SK-N-MC (cell line): ENCODE measurements around the gene GDF10.

Source experiments
- EZH2 ChIP-seq: fragments of 200-600 bp; sonication (generic); IDR thresholded peaks from one replicate; pipeline ENCODE4 v1.6.1; 2017; ENCODE audit warnings: antibody characterized with exemption
- FOXP2 ChIP-seq: optimal IDR thresholded peaks from 2 replicates; pipeline ENCODE3; 2011; ENCODE audit warnings: mild to moderate bottlenecking, moderate library complexity; ENCODE audit not compliant: insufficient read depth; ENCODE audit errors: extremely low read length, control extremely low read depth
- POLR2AphosphoS5 ChIP-seq: IDR thresholded peaks from 2 replicates; pipeline ENCODE4 v1.6.1; 2012; ENCODE audit warnings: mild to moderate bottlenecking, low read depth, low read length, borderline replicate concordance

GRCh38 chr10:47253030-47253637, 46.9 kb upstream of the GDF10 start:
- TF ChIP-seq EZH2 (no peak), FOXP2 (no peak), POLR2AphosphoS5 (no peak)
